HS-5 (cell line): ENCODE data around the gene WDR45B.
"Not testable (repeated sequence)": the region's sequence is repeated elsewhere in the genome, so short reads cannot be mapped to it uniquely, and the experiment has no call there.

ENCODE experiments used
- DNase-seq: peaks from one replicate; pipeline ENCODE4 v3.0.0-alpha.2; 2012; ENCODE audit warnings: low read depth

WDR45B gene

GRCh38 chr17:82599674-82600661 lies 48.3 kb downstream of the WDR45B start:
- no peak for DNase-seq

DNA sequence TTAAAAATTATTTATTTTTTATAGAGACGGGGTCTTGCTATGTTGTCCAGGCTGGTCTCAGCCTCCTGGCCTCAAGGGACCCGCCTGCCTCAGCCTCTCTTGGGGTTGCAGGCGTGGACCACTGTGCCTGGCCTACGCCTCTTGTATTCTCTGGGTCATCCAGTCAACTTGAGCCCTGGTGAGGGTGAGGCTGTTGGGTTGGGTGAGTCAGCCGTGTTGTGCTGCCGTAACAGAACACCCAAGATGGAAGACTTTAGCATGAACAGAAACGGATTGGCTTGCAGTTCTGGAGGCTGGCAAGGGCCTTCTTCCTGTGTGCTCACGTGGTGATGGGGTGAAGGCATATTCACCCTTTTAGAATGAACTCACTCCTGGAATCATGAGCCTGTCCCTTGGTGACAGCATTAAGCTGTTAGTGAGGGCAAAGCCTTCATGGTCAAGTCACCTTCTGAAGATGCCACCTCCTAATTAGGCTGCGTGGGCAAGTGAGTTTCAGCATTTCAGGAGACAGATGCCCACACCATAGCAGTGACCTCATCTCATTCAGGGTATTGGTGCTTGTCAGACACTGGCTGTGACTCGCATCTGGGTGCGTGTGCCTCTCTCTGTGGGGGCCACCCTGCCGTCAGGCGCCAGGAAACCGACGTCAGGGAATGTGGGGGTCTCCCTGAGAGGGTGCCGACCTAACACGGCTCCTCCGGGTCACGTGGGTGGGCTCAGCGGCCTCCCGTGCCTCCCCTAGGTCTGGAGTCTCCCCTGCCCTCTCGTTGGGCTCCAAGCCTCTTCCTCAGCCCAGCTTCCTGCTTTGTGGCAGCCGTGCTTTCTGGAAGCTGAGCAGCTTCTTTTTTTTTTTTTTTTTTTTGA lies 49.8 kb downstream of the WDR45B start:
- no peak for DNase-seq

GRCh38 chr17:82596837-82597672 lies 51.2 kb downstream of the WDR45B start:
- DNase-seq: no peak

GRCh38 chr17:82596296-82596695 lies 51.9 kb downstream of the WDR45B start:
- DNase-seq: no peak

DNA sequence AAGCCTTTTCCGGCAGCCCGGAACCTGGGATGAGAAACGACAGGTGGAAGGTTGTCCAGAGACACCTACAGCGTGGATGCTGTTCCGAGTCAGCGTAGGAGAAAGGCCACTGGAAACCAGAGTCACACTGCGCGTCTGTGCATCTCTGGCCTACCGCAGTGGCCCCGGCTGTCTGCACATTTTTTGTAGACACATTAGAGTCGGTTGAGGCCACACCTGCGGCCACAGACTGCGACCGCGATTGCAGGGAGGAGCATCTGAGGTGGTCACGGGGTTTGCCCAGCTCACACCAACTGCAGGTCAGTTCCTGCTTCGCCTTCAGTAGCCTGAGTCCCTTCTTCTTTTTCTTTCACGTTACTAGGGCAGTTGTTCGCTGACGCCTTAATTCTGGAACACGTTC lies 52.4 kb downstream of the WDR45B start:
- DNase-seq: no peak

DNA sequence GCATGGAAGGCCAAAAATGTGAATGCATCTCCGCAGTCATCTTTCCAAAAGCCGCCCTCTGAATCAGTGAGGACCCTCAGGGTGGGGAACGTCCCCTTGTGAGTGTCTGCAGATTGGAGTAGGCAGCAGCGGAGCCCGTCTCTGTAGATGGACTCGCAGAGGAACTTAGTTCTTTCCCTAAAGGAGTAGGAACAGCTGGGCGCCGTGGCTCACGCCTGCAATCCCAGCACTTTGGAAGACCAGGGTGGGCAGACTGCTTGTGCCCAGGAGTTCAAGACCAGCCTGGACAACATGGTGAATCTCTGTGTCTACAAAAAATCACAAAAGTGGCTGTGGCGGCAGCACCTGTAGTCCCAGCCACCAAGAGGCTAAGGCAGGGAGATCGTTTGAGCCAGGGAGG lies 53.7 kb downstream of the WDR45B start:
- no peak for DNase-seq

GRCh38 chr17:82593590-82594087 lies 54.6 kb downstream of the WDR45B start:
- DNase-seq: no peak

DNA sequence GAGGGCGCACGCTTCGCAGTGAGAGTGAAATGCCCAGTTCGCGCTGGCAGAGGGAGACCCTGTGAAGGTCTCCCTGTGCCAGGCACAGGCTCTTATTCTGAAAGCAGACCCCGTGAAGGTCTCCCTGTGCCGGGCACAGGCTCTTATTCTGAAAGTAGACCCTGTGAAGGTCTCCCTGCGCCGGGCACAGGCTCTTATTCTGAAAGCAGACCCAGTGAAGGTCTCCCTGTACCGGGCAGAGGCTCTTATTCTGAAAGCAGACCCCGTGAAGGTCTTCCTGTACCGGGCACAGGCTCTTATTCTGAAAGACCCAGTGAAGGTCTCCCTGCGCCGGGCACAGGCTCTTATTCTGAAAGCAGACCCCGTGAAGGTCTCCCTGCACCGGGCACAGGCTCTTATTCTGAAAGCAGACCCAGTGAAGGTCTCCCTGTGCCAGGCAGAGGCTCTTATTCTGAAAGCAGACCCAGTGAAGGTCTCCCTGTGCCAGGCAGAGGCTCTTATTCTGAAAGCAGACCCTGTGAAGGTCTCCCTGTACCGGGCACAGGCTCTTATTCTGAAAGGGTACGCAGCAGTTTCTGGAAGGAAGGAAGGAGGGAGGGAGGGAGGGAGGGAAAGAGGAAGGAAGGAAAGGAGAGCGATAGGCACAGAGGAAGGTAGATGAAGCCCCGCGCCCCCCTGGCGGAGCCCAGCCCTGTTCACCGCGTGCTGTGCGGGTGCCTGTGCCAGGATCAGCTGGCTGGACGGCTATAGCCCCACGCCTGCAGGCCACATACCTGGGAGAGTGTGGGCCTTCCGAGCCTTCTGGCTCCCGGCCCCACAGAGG lies 55.3 kb downstream of the WDR45B start:
- DNase-seq: no peak

DNA sequence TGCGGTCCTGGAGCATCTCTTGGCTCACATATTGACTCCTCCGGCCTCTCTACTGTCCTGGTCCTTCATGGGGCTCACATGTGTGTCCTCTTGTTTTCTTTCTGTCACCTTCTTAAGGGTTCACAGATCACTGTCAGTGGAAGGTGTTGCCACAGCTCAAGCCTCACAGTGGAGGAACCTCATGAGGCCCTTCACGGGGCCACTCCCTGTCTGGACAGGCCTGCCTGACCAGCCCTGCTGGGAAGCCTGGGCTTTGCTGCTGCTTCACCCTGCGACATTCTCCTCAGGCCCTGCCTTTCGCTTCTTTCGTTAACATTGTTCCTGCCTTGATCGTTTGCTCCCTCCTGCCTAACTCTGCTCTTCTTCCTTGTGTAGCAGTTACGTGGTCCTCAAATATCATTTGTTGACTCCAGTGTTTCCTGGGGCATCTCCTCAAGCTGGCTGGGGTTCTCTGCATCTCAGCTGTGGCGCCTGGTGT lies 55.9 kb downstream of the WDR45B start:
- no peak for DNase-seq

DNA sequence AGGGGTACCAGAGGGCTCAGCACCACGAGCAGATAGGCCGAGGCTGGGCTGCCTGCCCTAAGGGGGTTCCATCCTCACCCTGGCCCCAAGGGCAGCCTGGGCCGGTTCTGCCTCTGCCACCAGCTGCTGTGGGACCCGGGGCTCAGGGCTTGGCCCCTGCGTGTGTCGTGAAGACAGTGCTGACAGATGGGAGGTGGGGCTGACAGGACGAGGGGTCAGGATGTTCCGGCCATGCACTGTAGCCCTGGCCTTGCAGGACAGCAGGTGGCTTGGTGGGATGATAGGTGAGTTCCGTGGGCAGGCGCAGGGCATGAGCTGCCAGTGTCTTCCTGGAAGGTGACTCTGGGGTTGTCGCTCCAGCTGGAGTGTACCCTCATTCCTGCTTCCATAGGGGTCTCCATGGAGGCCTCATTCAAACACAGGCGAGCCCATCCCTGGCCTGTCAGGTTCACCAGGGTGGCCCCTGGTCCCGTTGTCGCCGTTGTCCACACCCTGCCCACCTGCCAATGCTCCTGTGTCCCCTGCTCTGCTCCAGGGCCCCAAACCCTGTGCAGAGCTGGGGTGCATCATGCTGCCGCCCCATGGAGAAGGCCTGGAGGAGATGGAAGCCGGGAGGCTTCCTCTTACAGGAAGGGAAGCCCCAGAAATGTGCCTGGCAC lies 57.2 kb downstream of the WDR45B start:
- no peak for DNase-seq

GRCh38 chr17:82590216-82590615 lies 58.0 kb downstream of the WDR45B start:
- DNase-seq: no peak

DNA sequence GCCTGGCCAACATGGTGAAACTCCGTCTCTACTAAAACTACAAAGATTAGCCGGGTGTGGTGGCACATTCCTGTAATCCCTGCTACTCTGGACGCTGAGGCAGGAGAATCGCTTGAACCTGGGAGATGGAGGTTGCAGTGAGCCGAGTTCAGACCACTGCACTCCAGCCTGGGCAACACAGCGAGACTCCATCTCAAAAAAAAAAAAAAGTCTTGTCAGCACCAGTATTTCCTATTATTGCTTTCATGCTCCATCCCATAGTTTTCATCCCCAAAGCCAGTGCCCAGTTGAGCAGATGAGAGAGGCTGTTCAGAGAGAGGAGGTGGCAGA lies 58.4 kb downstream of the WDR45B start:
- no peak for DNase-seq

DNA sequence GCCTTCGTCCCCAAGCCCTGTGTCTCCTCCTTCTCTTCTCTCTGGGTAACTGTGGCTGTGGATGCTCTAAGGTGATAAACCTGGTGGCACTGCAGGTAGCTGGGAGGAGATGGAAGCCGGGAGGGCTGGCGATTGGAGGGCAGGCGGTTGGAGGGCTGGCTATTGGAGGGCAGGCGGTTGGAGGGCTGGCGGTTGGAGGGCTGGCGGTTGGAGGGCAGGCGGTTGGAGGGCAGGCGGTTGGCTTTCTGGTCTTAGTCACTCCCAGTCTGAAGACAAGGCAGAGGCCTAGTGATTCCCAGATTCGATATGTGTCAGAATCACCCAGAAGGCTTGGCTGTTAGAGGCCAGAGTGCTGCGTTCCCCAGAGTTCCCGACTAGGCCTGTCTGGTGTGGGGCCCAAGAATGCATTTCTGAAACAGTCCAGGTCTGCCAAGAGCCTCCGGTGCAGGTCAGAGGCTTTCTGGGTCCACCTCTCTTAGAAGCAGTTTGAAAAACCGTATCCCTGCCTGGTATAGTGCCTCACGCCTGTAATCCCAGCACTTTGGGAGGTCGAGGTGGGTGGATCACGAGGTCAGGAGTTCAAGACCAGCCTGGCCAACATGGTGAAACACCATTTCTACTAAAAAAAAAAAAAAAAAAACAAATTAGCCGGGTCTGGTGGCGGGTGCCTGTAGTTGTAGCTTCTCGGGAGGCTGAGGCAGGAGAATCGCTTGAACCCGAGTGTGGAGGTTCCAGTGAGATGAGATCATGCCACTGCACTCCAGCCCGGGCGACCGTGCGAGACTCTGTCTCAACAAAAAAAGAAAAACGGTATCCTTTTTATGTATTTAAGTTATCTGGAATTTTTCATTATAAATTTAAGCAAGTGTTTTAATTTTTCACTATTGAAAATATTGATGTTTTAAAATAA lies 59.7 kb downstream of the WDR45B start:
- DNase-seq: no peak

DNA sequence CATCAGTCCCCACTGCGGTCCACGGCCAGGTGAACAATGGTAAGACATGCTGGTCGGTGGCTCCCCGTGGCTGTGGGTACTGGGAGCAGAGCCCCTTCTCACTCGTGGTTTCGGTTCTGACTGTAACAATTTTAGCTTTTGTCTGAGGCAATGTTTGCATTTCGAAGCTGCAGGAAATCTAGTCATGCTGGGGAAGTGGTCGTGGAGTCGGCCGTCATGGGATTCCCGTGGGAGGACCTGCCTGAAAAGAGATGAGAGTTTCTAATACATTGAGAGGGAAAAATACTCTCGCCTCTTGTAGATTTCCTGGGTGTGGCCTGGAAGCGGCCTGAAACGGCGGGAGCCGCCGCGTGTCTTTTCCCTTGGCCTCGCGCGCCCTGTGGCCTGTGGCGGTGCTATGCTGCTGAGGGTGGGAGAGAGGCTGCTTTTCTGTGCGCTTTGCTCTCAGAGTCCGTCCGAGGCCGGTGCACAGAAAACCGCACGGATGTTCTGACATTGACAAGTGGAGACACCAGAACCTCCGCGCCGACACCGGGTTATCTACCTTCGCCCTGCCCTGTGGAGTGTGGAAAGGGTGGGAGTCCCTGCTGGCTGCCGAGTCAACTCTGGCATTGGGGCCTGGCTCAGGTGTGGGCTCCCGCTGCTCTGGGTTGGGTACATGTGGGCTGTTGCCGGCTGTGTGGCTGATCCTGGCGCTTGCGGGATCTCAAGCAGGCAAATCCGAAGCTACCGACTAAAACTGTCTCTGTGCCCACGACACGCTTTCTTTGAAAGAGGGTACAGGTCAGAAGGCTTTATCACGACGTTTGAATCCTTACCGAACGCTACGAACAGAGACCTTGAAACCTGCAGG lies 60.8 kb downstream of the WDR45B start:
- DNase-seq: no peak

DNA sequence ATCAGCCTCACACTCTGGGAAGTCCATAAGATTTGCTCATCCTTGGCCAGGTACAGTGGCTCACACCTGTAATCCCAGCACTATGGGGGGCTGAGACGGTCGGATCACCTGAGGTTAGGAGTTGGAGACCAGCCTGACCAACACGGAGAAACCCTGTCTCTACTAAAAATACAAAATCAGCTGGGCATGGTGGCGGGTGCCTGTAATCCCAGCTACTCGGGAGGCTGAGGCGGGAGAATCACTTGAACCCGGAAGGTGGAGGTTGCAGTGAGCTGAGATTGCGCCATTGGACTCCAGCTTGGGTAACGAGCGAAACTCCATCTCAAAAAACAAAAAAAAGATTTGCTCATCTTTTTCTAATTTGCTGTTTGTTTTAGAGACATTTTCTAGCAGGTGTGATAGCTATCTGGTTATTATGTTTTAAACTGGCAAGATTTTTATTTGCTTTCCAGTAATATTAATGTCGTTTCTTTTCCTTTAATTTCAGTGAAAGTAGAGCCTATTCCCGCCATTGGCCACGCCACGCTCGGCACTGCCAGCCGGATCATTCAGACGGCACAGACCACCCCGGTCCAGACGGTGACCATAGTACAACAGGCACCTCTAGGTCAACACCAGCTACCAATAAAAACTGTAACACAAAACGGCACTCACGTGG lies 61.5 kb downstream of the WDR45B start:
- DNase-seq: no peak

DNA sequence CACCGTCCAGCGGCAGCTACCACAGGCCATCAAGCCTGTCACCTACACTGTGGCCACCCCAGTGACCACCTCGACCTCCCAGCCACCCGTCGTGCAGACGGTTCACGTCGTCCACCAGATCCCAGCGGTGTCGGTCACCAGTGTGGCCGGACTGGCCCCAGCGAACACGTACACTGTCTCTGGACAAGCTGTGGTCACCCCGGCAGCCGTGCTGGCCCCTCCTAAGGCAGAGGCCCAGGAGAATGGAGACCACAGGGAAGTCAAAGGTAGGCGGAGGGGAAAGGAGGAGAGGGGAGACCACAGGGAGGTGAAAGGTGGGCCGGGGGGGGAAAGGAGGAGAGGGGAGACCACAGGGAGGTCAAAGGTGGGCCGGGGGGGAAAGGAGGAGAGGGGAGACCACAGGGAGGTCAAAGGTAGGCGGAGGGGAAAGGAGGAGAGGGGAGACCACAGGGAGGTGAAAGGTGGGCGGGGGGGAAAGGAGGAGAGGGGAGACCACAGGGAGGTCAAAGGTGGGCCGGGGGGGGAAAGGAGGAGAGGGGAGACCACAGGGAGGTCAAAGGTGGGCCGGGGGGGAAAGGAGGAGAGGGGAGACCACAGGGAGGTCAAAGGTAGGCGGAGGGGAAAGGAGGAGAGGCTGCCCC lies 62.2 kb downstream of the WDR45B start:
- DNase-seq: not testable (repeated sequence)

GRCh38 chr17:82583720-82584234 lies 64.5 kb downstream of the WDR45B start:
- DNase-seq: no peak
